Fibroblast of lung (primary cell): ENCODE measurements around the gene TSACC.

Source experiments
- CTCF ChIP-seq, 2 donors: IDR thresholded peaks in 1 of 2; conservative IDR thresholded peaks in 1 of 2; 1 replicate in 1 of 2; 2 replicates in 1 of 2; pipeline ENCODE4 v1.5.1; 2011 to 2012; ENCODE audit warnings: low read length in 2 of 2, control low read depth in 1 of 2, inconsistent platforms in 1 of 2, low read depth in 1 of 2, mild to moderate bottlenecking in 1 of 2
- EZH2 ChIP-seq: IDR thresholded peaks from 2 replicates; pipeline ENCODE4 v1.5.1; 2012; ENCODE audit warnings: low read length, control low read depth, mild to moderate bottlenecking; ENCODE audit errors: missing control alignments

GRCh38 chr1:156338180-156338976, at the start of gene TSACC, which contains the start of gene CCT3:
- TF ChIP-seq EZH2 (no peak), CTCF (conservative IDR thresholded peaks at IDR 0.05 in 1 of 2, IDR thresholded peaks at IDR 0.05 in 1 of 2; ENCODE audit: low read depth in 1 of 2, low read length in 2 of 2) (no peak)
